ENCODE data around the gene TRMT2A.

The TRMT2A gene

DNA sequence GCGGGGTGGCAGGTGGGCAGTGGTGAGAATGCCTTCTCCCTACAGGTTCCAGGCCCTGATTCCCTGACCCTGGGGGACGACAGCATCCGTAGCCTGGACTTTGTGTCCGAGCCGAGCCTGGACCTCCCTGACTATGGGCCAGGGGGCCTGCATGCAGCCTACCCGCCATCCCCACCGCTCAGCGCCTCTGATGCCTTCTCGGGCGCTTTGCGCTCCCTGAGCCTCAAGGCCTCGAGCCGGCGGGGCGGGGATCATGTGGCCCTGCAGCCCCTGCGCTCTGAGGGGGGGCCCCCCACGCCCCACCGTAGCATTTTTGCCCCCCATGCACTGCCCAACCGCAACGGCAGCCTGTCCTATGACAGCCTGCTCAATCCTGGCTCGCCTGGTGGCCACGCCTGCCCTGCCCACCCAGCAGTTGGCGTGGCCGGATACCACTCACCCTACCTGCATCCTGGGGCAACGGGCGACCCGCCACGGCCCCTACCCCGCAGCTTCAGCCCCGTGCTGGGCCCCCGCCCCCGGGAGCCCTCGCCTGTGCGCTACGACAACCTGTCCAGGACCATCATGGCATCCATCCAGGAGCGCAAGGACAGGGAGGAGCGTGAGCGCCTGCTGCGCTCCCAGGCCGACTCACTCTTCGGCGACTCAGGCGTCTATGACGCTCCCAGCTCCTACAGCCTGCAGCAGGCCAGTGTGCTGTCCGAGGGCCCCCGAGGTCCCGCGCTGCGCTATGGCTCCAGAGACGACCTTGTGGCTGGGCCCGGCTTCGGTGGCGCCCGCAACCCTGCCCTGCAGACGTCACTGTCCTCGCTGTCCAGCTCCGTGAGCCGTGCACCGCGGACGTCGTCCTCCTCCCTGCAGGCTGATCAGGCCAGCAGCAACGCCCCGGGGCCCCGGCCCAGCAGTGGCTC, 25.9 kb upstream of the TRMT2A start:
- no peaks in the 10 kb centered on the region for H3K27me3 ChIP-seq (replicated peaks in 2 of 5; ENCODE audit: control insufficient read depth in 4 of 5, insufficient read depth in 5 of 5, low read length in 4 of 5)
- CTCF ChIA-PET: no interaction called here
- H3K36me3 ChIP-seq (ENCODE audit: control insufficient read depth in 4 of 4, insufficient read depth in 4 of 4, low read length in 3 of 4): peaks cover 0 to 46% (median 21%) of the 10 kb centered on the region in 4 experiments

GRCh38 chr22:20141186-20142077, 24.4 kb upstream of the TRMT2A start:
- WGBS (ENCODE audit: insufficient coverage): 98% methylated on average over 16 of the region's 22 CpGs
- H3K9me3 ChIP-seq (ENCODE audit: control extremely low read depth in 1 of 5, control insufficient read depth in 4 of 5, insufficient read depth in 2 of 5, low read depth in 1 of 5, low read length in 4 of 5): no peaks in the 10 kb centered on the region
- no peaks in the 10 kb centered on the region for H3K27me3 ChIP-seq (replicated peaks in 2 of 5; ENCODE audit: control insufficient read depth in 4 of 5, insufficient read depth in 5 of 5, low read length in 4 of 5)
- no peak for DNase-seq
- H3K4me1 ChIP-seq (ENCODE audit: control extremely low read depth in 1 of 4, control insufficient read depth in 4 of 4, insufficient read depth in 4 of 4, low read length in 3 of 4): peaks cover 0 to 20% (median 19%) of the 10 kb centered on the region in 4 experiments
- ChIA-PET CTCF (no interaction called here), POLR2A (no interaction called here)
- H3K4me3 ChIP-seq (ENCODE audit: control insufficient read depth in 1 of 7, extremely low read depth in 1 of 7, insufficient read depth in 4 of 7, low read depth in 2 of 7, low read length in 6 of 7): no peak overlapping the region
- peaks cover 0 to 46% (median 21%) of the 10 kb centered on the region in 4 experiments for H3K36me3 ChIP-seq (ENCODE audit: control insufficient read depth in 4 of 4, insufficient read depth in 4 of 4, low read length in 3 of 4)
- no peak overlapping the region for H3K27ac ChIP-seq (ENCODE audit: insufficient read depth in 1 of 2, low read depth in 1 of 2, low read length in 2 of 2, poor library complexity in 1 of 2, severe bottlenecking in 2 of 2)

More for the DNA sequence above, 25.9 kb upstream of the TRMT2A start:
- H3K4me1 ChIP-seq (ENCODE audit: control extremely low read depth in 1 of 4, control insufficient read depth in 4 of 4, insufficient read depth in 4 of 4, low read length in 3 of 4): peaks cover 0 to 17% (median 14%) of the 10 kb centered on the region in 4 experiments
- H3K4me3 ChIP-seq (ENCODE audit: control insufficient read depth in 1 of 7, extremely low read depth in 1 of 7, insufficient read depth in 4 of 7, low read depth in 2 of 7, low read length in 6 of 7): no peak overlapping the region
- H3K27ac ChIP-seq (ENCODE audit: insufficient read depth in 1 of 2, low read depth in 1 of 2, low read length in 2 of 2, poor library complexity in 1 of 2, severe bottlenecking in 2 of 2): no peak overlapping the region
- DNase-seq: no peak
- H3K9me3 ChIP-seq (ENCODE audit: control extremely low read depth in 1 of 5, control insufficient read depth in 4 of 5, insufficient read depth in 2 of 5, low read depth in 1 of 5, low read length in 4 of 5): no peaks in the 10 kb centered on the region
- 94% methylated on average over 46 of the region's 65 CpGs for WGBS (ENCODE audit: insufficient coverage)
- POLR2A ChIA-PET: no interaction called here

DNA sequence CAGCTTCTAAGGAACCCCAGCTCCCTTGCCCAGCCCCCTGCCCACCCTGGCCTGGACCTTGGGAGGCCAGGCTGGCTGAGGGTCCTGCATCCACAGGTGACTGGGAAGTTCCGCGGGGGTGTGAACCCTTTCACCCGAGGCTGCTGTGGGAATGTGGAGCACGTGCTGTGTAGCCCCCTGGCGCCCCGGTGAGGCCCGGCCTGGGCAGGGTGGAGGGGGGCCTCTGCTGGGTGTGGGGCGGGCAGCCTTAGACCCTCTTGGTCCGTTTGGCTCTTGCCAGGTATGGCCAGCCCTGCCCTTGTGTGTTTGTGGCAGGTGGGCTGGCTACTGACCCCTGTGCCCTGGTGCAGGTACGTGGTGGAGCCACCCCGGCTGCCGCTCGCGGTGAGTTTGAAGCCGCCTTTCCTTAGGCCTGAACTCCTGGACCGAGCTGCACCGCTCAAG, 23.5 kb upstream of the TRMT2A start:
- POLR2A ChIA-PET: no interaction called here
- CTCF ChIA-PET: no interaction called here
- no peak overlapping the region for H3K27ac ChIP-seq (ENCODE audit: insufficient read depth in 1 of 2, low read depth in 1 of 2, low read length in 2 of 2, poor library complexity in 1 of 2, severe bottlenecking in 2 of 2)

GRCh38 chr22:20140107-20140445, 23.1 kb upstream of the TRMT2A start:
- CTCF ChIA-PET: no interaction called here

More for the DNA sequence above, 23.5 kb upstream of the TRMT2A start:
- no peak overlapping the region for H3K4me3 ChIP-seq (ENCODE audit: control insufficient read depth in 1 of 7, extremely low read depth in 1 of 7, insufficient read depth in 4 of 7, low read depth in 2 of 7, low read length in 6 of 7)
- H3K4me1 ChIP-seq (ENCODE audit: control extremely low read depth in 1 of 4, control insufficient read depth in 4 of 4, insufficient read depth in 4 of 4, low read length in 3 of 4): peaks cover 0 to 28% (median 25%) of the 10 kb centered on the region in 4 experiments
- H3K27me3 ChIP-seq (replicated peaks in 2 of 5; ENCODE audit: control insufficient read depth in 4 of 5, insufficient read depth in 5 of 5, low read length in 4 of 5): no peaks in the 10 kb centered on the region
- no peaks in the 10 kb centered on the region for H3K9me3 ChIP-seq (ENCODE audit: control extremely low read depth in 1 of 5, control insufficient read depth in 4 of 5, insufficient read depth in 2 of 5, low read depth in 1 of 5, low read length in 4 of 5)
- no peak for DNase-seq
- H3K36me3 ChIP-seq (ENCODE audit: control insufficient read depth in 4 of 4, insufficient read depth in 4 of 4, low read length in 3 of 4): peaks cover 0 to 43% (median 21%) of the 10 kb centered on the region in 4 experiments
- WGBS (ENCODE audit: insufficient coverage): 97% methylated on average over 16 of the region's 17 CpGs

GRCh38 chr22:20139391-20140106, 22.5 kb upstream of the TRMT2A start:
- Histone ChIP-seq H3K9me3 (ENCODE audit: control extremely low read depth in 1 of 5, control insufficient read depth in 4 of 5, insufficient read depth in 2 of 5, low read depth in 1 of 5, low read length in 4 of 5) (no peaks in the 10 kb centered on the region), H3K4me3 (ENCODE audit: control insufficient read depth in 1 of 7, extremely low read depth in 1 of 7, insufficient read depth in 4 of 7, low read depth in 2 of 7, low read length in 6 of 7) (no peak overlapping the region), H3K36me3 (ENCODE audit: control insufficient read depth in 4 of 4, insufficient read depth in 4 of 4, low read length in 3 of 4) (peaks cover 0 to 38% (median 19%) of the 10 kb centered on the region in 4 experiments), H3K27ac (ENCODE audit: insufficient read depth in 1 of 2, low read depth in 1 of 2, low read length in 2 of 2, poor library complexity in 1 of 2, severe bottlenecking in 2 of 2) (no peak overlapping the region), H3K4me1 (ENCODE audit: control extremely low read depth in 1 of 4, control insufficient read depth in 4 of 4, insufficient read depth in 4 of 4, low read length in 3 of 4) (peaks cover 0 to 32% (median 28%) of the 10 kb centered on the region in 4 experiments), H3K27me3 (replicated peaks in 2 of 5; ENCODE audit: control insufficient read depth in 4 of 5, insufficient read depth in 5 of 5, low read length in 4 of 5) (no peaks in the 10 kb centered on the region)
- ChIA-PET CTCF (interaction anchor here (1.0 kb wide), 1 partner anchor 315 kb away, joined by 3 read pairs; no protein-coding TSS in a partner anchor), POLR2A (no interaction called here)
- no peak for DNase-seq
- WGBS (ENCODE audit: insufficient coverage): 97% methylated on average over 35 of the region's 36 CpGs

More at GRCh38 chr22:20140107-20140445, 23.1 kb upstream of the TRMT2A start:
- Histone ChIP-seq H3K27ac (ENCODE audit: insufficient read depth in 1 of 2, low read depth in 1 of 2, low read length in 2 of 2, poor library complexity in 1 of 2, severe bottlenecking in 2 of 2) (no peak overlapping the region), H3K36me3 (ENCODE audit: control insufficient read depth in 4 of 4, insufficient read depth in 4 of 4, low read length in 3 of 4) (peaks cover 0 to 40% (median 20%) of the 10 kb centered on the region in 4 experiments), H3K4me3 (ENCODE audit: control insufficient read depth in 1 of 7, extremely low read depth in 1 of 7, insufficient read depth in 4 of 7, low read depth in 2 of 7, low read length in 6 of 7) (no peak overlapping the region), H3K4me1 (ENCODE audit: control extremely low read depth in 1 of 4, control insufficient read depth in 4 of 4, insufficient read depth in 4 of 4, low read length in 3 of 4) (peaks cover 0 to 32% (median 28%) of the 10 kb centered on the region in 4 experiments), H3K27me3 (replicated peaks in 2 of 5; ENCODE audit: control insufficient read depth in 4 of 5, insufficient read depth in 5 of 5, low read length in 4 of 5) (no peaks in the 10 kb centered on the region), H3K9me3 (ENCODE audit: control extremely low read depth in 1 of 5, control insufficient read depth in 4 of 5, insufficient read depth in 2 of 5, low read depth in 1 of 5, low read length in 4 of 5) (no peaks in the 10 kb centered on the region)
- 96% methylated on average over 10 of the region's 11 CpGs for WGBS (ENCODE audit: insufficient coverage)
- DNase-seq: no peak
- POLR2A ChIA-PET: no interaction called here

- Histone ChIP-seq H3K4me1 (ENCODE audit: control extremely low read depth in 1 of 4, control insufficient read depth in 4 of 4, insufficient read depth in 4 of 4, low read length in 3 of 4) (peaks cover 0 to 34% (median 31%) of the 10 kb centered on the region in 4 experiments), H3K4me3 (ENCODE audit: control insufficient read depth in 1 of 7, extremely low read depth in 1 of 7, insufficient read depth in 4 of 7, low read depth in 2 of 7, low read length in 6 of 7) (no peak overlapping the region)
- 96% methylated on average over 16 of the region's 16 CpGs for WGBS (ENCODE audit: insufficient coverage)
Measured at GRCh38 chr22:20138868-20139267, 21.8 kb upstream of the TRMT2A start.

More at GRCh38 chr22:20138868-20139267, 21.8 kb upstream of the TRMT2A start:
- Histone ChIP-seq H3K9me3 (ENCODE audit: control extremely low read depth in 1 of 5, control insufficient read depth in 4 of 5, insufficient read depth in 2 of 5, low read depth in 1 of 5, low read length in 4 of 5) (no peaks in the 10 kb centered on the region), H3K27me3 (replicated peaks in 2 of 5; ENCODE audit: control insufficient read depth in 4 of 5, insufficient read depth in 5 of 5, low read length in 4 of 5) (no peaks in the 10 kb centered on the region), H3K27ac (ENCODE audit: insufficient read depth in 1 of 2, low read depth in 1 of 2, low read length in 2 of 2, poor library complexity in 1 of 2, severe bottlenecking in 2 of 2) (no peak overlapping the region), H3K36me3 (ENCODE audit: control insufficient read depth in 4 of 4, insufficient read depth in 4 of 4, low read length in 3 of 4) (peaks cover 0 to 37% (median 16%) of the 10 kb centered on the region in 4 experiments)
- no peak for DNase-seq
- CTCF ChIA-PET: interaction anchor here (1.0 kb wide), 1 partner anchor 315 kb away, joined by 3 read pairs; no protein-coding TSS in a partner anchor
- POLR2A ChIA-PET: no interaction called here

Measured in common myeloid progenitor, CD34-positive (primary cell).